WTC11 (cell line): ENCODE measurements around the gene IL18R1. TPM values are rescaled to one million over a fixed set of nuclear protein-coding genes. Genes with fewer than 3 reads are reported as not detected.

ENCODE experiments used
- ATAC-seq: fragments of 200-7000 bp; cut with Tn5 transposase; 2 replicates; pipeline ENCODE4 v1.10.0; 2021; ENCODE audit warnings: mild to moderate bottlenecking, moderate library complexity
- CTCF ChIA-PET: fragments of 300-600 bp; sonication (Branson Sonifier 250); formaldehyde crosslinking; loops from one replicate; lab custom pipeline; 2021; ENCODE audit warnings: antibody characterized with exemption; lab: Charles Lee
- POLR2A ChIA-PET: fragments of 350-600 bp; sonication (Branson Sonifier 250); formaldehyde crosslinking; loops from one replicate; lab custom pipeline; 2021; ENCODE audit warnings: antibody characterized with exemption; lab: Charles Lee
- DNase-seq: peaks from one replicate; pipeline ENCODE4 v3.0.0; 2021; ENCODE audit warnings: low spot score
- H3K27ac Mint-ChIP-seq: 2 replicates; pipeline ENCODE4 v1.8.0; 2021; ENCODE audit warnings: mixed read lengths
- H3K27me3 Mint-ChIP-seq: 2 replicates; pipeline ENCODE4 v1.8.0; 2021; ENCODE audit warnings: low read depth, mild to moderate bottlenecking, moderate library complexity, mixed read lengths
- H3K36me3 Mint-ChIP-seq: 2 replicates; pipeline ENCODE4 v1.8.0; 2021; ENCODE audit warnings: mixed read lengths
- H3K4me1 Mint-ChIP-seq: 2 replicates; pipeline ENCODE4 v1.8.0; 2022; ENCODE audit warnings: mixed read lengths
- H3K4me3 Mint-ChIP-seq: 2 replicates; pipeline ENCODE4 v1.8.0; 2021; ENCODE audit warnings: mild to moderate bottlenecking, moderate library complexity, mixed read lengths
- H3K9me3 Mint-ChIP-seq: 2 replicates; pipeline ENCODE4 v1.8.0; 2021; ENCODE audit warnings: mixed read lengths
- AFF4 ChIP-seq: sonication (generic); formaldehyde crosslinking; IDR thresholded peaks from 2 replicates; pipeline ENCODE4 v1.8.1; 2023; ENCODE audit warnings: mild to moderate bottlenecking, missing genetic modification reagents, borderline replicate concordance
- ATF6 ChIP-seq: sonication (generic); formaldehyde crosslinking; IDR thresholded peaks from 2 replicates; pipeline ENCODE4 v1.8.1; 2023; ENCODE audit warnings: mild to moderate bottlenecking, missing genetic modification reagents
- E2F1 ChIP-seq: sonication (generic); formaldehyde crosslinking; IDR thresholded peaks from 2 replicates; pipeline ENCODE4 v1.8.0; 2022; ENCODE audit warnings: mild to moderate bottlenecking, missing genetic modification reagents
- ESRRA ChIP-seq: sonication (generic); formaldehyde crosslinking; IDR thresholded peaks from 2 replicates; pipeline ENCODE4 v1.8.1; 2022; ENCODE audit warnings: mild to moderate bottlenecking, missing genetic modification reagents, borderline replicate concordance
- FOXJ3 ChIP-seq: sonication (generic); formaldehyde crosslinking; IDR thresholded peaks from 2 replicates; pipeline ENCODE4 v1.9.0; 2021; ENCODE audit warnings: missing genetic modification reagents, mild to moderate bottlenecking, borderline replicate concordance
- FOXK1 ChIP-seq: sonication (generic); formaldehyde crosslinking; IDR thresholded peaks from 2 replicates; pipeline ENCODE4 v1.8.0; 2022; ENCODE audit warnings: mild to moderate bottlenecking, moderate library complexity, missing genetic modification reagents
- HMGA2 ChIP-seq: fragments of 250-450 bp; sonication (Bioruptor Pico); IDR thresholded peaks from 2 replicates; pipeline ENCODE4 v1.4.0; 2021; ENCODE audit warnings: mild to moderate bottlenecking, moderate library complexity
- MYBL2 ChIP-seq: sonication (generic); formaldehyde crosslinking; IDR thresholded peaks from 2 replicates; pipeline ENCODE4 v1.8.1; 2023; ENCODE audit warnings: mild to moderate bottlenecking, moderate library complexity, missing genetic modification reagents
- NFYB ChIP-seq: sonication (generic); formaldehyde crosslinking; conservative IDR thresholded peaks from 2 replicates; pipeline ENCODE4 v1.8.0; 2022; ENCODE audit warnings: low read depth, missing genetic modification reagents
- OVOL2 ChIP-seq: fragments of 250-450 bp; sonication (Bioruptor Pico); IDR thresholded peaks from 2 replicates; pipeline ENCODE4 v1.9.0; 2021; ENCODE audit warnings: mild to moderate bottlenecking, borderline replicate concordance
- SP1 ChIP-seq: sonication (generic); formaldehyde crosslinking; conservative IDR thresholded peaks from 2 replicates; pipeline ENCODE4 v1.8.1; 2022; ENCODE audit warnings: missing genetic modification reagents
- TCF7 ChIP-seq: sonication (generic); formaldehyde crosslinking; IDR thresholded peaks from 2 replicates; pipeline ENCODE4 v1.8.0; 2022; ENCODE audit warnings: mild to moderate bottlenecking, low read depth, missing genetic modification reagents, moderate library complexity
- USF2 ChIP-seq: sonication (generic); formaldehyde crosslinking; IDR thresholded peaks from 2 replicates; pipeline ENCODE4 v1.8.1; 2023; ENCODE audit warnings: mild to moderate bottlenecking, missing genetic modification reagents, moderate library complexity
- ZNF263 ChIP-seq: sonication (generic); formaldehyde crosslinking; IDR thresholded peaks from 2 replicates; pipeline ENCODE4 v1.8.1; 2022; ENCODE audit warnings: low read depth, mild to moderate bottlenecking, moderate library complexity, missing genetic modification reagents
- ZNF416 ChIP-seq: fragments of 250-450 bp; sonication (Bioruptor Pico); IDR thresholded peaks from 2 replicates; pipeline ENCODE4 v1.9.0; 2021; ENCODE audit warnings: mild to moderate bottlenecking, inconsistent platforms
- ZNF423 ChIP-seq: fragments of 250-450 bp; sonication (Bioruptor Pico); IDR thresholded peaks from 2 replicates; pipeline ENCODE4 v2.1.2; 2022; ENCODE audit warnings: mild to moderate bottlenecking, moderate library complexity
- ZNF532 ChIP-seq: fragments of 250-450 bp; sonication (Bioruptor Pico); IDR thresholded peaks from 2 replicates; pipeline ENCODE4 v1.9.0; 2021; ENCODE audit warnings: mild to moderate bottlenecking, borderline replicate concordance
- ZNF671 ChIP-seq: fragments of 250-450 bp; sonication (Bioruptor Pico); IDR thresholded peaks from 2 replicates; pipeline ENCODE4 v1.8.0; 2021; ENCODE audit warnings: mild to moderate bottlenecking
- ZSCAN18 ChIP-seq: fragments of 250-450 bp; sonication (Bioruptor Pico); IDR thresholded peaks from 2 replicates; pipeline ENCODE4 v2.1.2; 2022; ENCODE audit warnings: mild to moderate bottlenecking, moderate library complexity
- total RNA-seq: library from RNA; stranded (reverse); gene quantifications from 3 replicates; pipeline ENCODE4 v1.2.3, GENCODE V29; 2021

Gene IL18R1
- total RNA-seq, 1 experiment from 2014 or later = not detected

- ChIA-PET POLR2A (no interaction called here), CTCF (interaction anchor here (1.4 to 1.5 kb wide), 2 partner anchors 34 to 85 kb away, joined by 3 to 9 read pairs; no protein-coding TSS in a partner anchor)
- TF ChIP-seq USF2 (CRISPR knock-in tag) = no peak
- no peak for TF ChIP-seq ZSCAN18 (CRISPR knock-in tag)
- TF ChIP-seq MYBL2 (CRISPR knock-in tag) = no peak
- TF ChIP-seq OVOL2 (CRISPR knock-in tag) = no peak
- TF ChIP-seq E2F1 (CRISPR knock-in tag) = no peak
- TF ChIP-seq SP1 (CRISPR knock-in tag) = no peak
- TF ChIP-seq ZNF416 (CRISPR knock-in tag) = no peak
- TF ChIP-seq ZNF532 (CRISPR knock-in tag) = no peak
- no peak for TF ChIP-seq FOXK1 (CRISPR knock-in tag)
- TF ChIP-seq ZNF423 (CRISPR knock-in tag) = no peak
- TF ChIP-seq AFF4 = no peak
- TF ChIP-seq NFYB (CRISPR knock-in tag) = no peak
- no peak for TF ChIP-seq ATF6
- no peak for TF ChIP-seq HMGA2
- TF ChIP-seq FOXJ3 (CRISPR knock-in tag) = no peak
- no peak for TF ChIP-seq ESRRA (CRISPR knock-in tag)
- TF ChIP-seq ZNF263 (CRISPR knock-in tag) = no peak
- no peak for TF ChIP-seq ZNF671 (CRISPR knock-in tag)
- no peak for TF ChIP-seq TCF7
- no peak for ATAC-seq
- Mint-ChIP-seq H3K9me3 (peaks cover 15% of the 10 kb centered on the region), H3K27me3 (no peaks in the 10 kb centered on the region), H3K4me1 (no peaks in the 10 kb centered on the region), H3K36me3 (no peaks in the 10 kb centered on the region), H3K27ac (no peak overlapping the region), H3K4me3 (no peak overlapping the region)
- DNase-seq = no peak
These were observed 19.1 kb upstream of the IL18R1 start for GRCh38 chr2:102336502-102336945.
